Measurements from ENCODE around the gene FUT7. TPM values are rescaled to one million over a fixed set of nuclear protein-coding genes. Genes with fewer than 3 reads are reported as not detected.

The FUT7 gene
- total RNA-seq, 1 experiment from 2014 or later: not detected

DNA sequence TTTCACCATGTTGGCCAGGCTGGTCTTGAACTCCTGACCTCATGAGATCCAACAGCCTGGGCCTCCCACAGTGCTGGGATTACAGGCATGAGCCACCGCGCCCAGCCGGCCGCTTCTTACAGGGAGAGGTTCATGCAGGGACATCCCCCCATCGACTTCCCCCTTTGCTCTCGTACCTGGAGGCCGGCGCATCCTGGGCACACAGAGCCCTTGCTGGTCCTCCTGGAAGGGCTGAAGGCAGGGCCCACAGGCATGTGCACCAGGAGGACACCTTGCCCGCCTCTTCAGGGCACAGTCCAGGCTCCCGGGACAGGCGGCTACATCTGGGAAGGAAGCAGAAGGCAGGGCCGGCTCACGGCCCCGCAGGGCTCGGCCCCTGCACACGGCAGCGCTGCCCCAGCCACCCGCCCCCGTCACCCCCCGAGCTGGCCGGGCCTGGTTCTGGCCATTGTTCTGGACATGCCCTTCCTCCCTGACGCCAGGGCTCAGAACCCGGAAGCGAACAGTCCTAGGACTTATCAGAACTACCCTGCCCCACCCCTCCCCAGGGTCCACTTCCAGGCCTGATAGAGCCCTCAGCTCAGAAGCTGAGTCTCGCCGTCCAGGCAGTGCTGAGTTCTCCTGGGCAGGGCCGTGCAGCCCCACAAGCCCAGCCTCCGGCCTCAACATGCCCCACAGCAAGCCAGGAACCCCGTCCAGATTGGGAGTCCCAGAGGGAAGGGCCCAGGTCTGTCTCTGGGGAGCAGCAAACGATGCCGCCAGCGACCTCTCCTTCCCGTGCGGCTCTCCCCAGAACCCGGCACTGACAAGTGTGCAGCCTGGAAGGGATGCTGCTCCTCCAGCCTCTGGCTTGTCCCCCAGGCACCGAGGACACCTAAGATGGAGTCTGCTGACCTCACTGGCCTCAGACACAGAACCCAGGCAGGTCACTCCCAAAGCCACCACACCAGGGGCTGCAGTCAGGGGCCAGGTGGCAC lies 11.2 kb upstream of the FUT7 start:
- Histone ChIP-seq H3K27me3 (replicated peaks; ENCODE audit: insufficient read depth, low read depth, low read length, poor library complexity) (no peaks in the 10 kb centered on the region), H3K4me1 (ENCODE audit: insufficient read depth, low read length, poor library complexity, severe bottlenecking) (peaks cover 28% of the 10 kb centered on the region), H3K36me3 (ENCODE audit: insufficient read depth, low read length, poor library complexity, severe bottlenecking) (peaks cover 19% of the 10 kb centered on the region), H3K9me3 (ENCODE audit: low read depth, low read length, poor library complexity, severe bottlenecking) (no peaks in the 10 kb centered on the region), H3K4me3 (ENCODE audit: low read depth, low read length, poor library complexity, severe bottlenecking) (no peak overlapping the region), H3K27ac (ENCODE audit: low read depth, low read length, poor library complexity, severe bottlenecking) (no peak overlapping the region)
- POLR2A ChIA-PET (ENCODE audit: low non-redundant PET): no interaction called here
- intact Hi-C loops (cut with micrococcal nuclease; ENCODE audit: unreplicated experiment): no loop called here
- DNase-seq (ENCODE audit: low spot score): no peak
- CTCF ChIA-PET: interaction anchor here (0.6 kb wide), 1 partner anchor 15 kb away, joined by 5 read pairs; no protein-coding TSS in a partner anchor
- BruUV-seq (replicated peaks): no TSS peak
- TF ChIP-seq, protein P1, sequence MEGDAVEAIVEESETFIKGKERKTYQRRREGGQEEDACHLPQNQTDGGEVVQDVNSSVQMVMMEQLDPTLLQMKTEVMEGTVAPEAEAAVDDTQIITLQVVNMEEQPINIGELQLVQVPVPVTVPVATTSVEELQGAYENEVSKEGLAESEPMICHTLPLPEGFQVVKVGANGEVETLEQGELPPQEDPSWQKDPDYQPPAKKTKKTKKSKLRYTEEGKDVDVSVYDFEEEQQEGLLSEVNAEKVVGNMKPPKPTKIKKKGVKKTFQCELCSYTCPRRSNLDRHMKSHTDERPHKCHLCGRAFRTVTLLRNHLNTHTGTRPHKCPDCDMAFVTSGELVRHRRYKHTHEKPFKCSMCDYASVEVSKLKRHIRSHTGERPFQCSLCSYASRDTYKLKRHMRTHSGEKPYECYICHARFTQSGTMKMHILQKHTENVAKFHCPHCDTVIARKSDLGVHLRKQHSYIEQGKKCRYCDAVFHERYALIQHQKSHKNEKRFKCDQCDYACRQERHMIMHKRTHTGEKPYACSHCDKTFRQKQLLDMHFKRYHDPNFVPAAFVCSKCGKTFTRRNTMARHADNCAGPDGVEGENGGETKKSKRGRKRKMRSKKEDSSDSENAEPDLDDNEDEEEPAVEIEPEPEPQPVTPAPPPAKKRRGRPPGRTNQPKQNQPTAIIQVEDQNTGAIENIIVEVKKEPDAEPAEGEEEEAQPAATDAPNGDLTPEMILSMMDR (conservative IDR thresholded peaks at IDR 0.05; ENCODE audit: low read depth, low read length): no peak
- TF ChIP-seq EZH2 (IDR thresholded peaks at IDR 0.05; ENCODE audit: borderline replicate concordance, low read depth, low read length, poor library complexity, severe bottlenecking): no peak

DNA sequence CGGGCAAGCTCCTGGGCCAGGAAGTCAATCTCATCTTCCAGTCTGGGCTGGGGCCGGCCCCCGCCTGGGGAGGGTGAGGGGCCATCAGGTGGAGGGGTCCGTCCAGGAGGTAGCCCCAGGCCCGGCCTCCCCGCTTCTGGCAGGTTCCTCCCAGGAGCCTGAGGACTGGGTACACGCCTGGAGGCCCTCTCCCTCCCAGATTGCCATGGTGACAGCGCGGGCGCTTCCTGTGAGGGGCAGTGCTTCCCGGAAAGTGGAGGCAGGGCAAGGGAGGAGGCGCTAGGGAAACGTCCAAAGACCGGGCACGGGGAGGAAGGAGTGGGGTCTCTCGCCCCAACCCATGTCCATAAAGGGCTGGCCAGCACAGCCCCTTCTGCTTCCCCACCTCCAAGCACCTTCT lies 9.2 kb upstream of the FUT7 start:
- no peak for TF ChIP-seq EZH2 (IDR thresholded peaks at IDR 0.05; ENCODE audit: borderline replicate concordance, low read depth, low read length, poor library complexity, severe bottlenecking)
- TF ChIP-seq, protein P1 (conservative IDR thresholded peaks at IDR 0.05; ENCODE audit: low read depth, low read length): no peak
- intact Hi-C loops (cut with micrococcal nuclease; ENCODE audit: unreplicated experiment): no loop called here
- peak; percentile 75 for DNase-seq (ENCODE audit: low spot score)
- ChIA-PET POLR2A (ENCODE audit: low non-redundant PET) (no interaction called here), CTCF (no interaction called here)
- no peaks in the 10 kb centered on the region for H3K27me3 ChIP-seq (replicated peaks; ENCODE audit: insufficient read depth, low read depth, low read length, poor library complexity)
- peak overlapping the region; percentile 9 for H3K4me3 ChIP-seq (ENCODE audit: low read depth, low read length, poor library complexity, severe bottlenecking)
- H3K9me3 ChIP-seq (ENCODE audit: low read depth, low read length, poor library complexity, severe bottlenecking): no peaks in the 10 kb centered on the region
- H3K27ac ChIP-seq (ENCODE audit: low read depth, low read length, poor library complexity, severe bottlenecking): peak overlapping the region; percentile 64
- H3K4me1 ChIP-seq (ENCODE audit: insufficient read depth, low read length, poor library complexity, severe bottlenecking): peaks cover 28% of the 10 kb centered on the region
- H3K36me3 ChIP-seq (ENCODE audit: insufficient read depth, low read length, poor library complexity, severe bottlenecking): peaks cover 19% of the 10 kb centered on the region
- BruUV-seq (replicated peaks): no TSS peak

DNA sequence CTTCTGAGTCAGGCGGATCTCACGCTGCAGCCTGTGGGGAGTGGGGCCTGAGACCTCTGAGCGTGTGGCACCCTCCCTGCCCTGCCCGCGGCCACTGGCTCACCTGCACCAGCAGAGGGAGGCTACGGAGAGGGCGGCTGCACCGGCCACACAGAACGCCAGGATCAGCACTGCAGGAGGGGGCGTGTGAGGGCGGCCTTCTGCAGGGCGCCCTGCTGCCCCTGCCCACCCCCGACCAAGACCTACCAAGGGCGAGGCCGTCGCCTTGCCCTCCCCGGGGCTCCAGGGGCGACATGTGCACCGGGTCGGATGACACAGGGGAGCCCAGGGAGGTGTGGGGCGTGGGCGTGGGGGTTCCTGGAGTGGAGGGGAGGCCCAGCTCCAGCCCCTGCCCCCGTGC lies 8.7 kb upstream of the FUT7 start:
- no peaks in the 10 kb centered on the region for H3K9me3 ChIP-seq (ENCODE audit: low read depth, low read length, poor library complexity, severe bottlenecking)
- peaks cover 19% of the 10 kb centered on the region for H3K36me3 ChIP-seq (ENCODE audit: insufficient read depth, low read length, poor library complexity, severe bottlenecking)
- ChIA-PET POLR2A (ENCODE audit: low non-redundant PET) (no interaction called here), CTCF (no interaction called here)
- H3K27ac ChIP-seq (ENCODE audit: low read depth, low read length, poor library complexity, severe bottlenecking): peak overlapping the region; percentile 64
- peaks cover 28% of the 10 kb centered on the region for H3K4me1 ChIP-seq (ENCODE audit: insufficient read depth, low read length, poor library complexity, severe bottlenecking)
- intact Hi-C loops (cut with micrococcal nuclease; ENCODE audit: unreplicated experiment): no loop called here
- no peaks in the 10 kb centered on the region for H3K27me3 ChIP-seq (replicated peaks; ENCODE audit: insufficient read depth, low read depth, low read length, poor library complexity)
- BruUV-seq (replicated peaks): no TSS peak
- TF ChIP-seq EZH2 (IDR thresholded peaks at IDR 0.05; ENCODE audit: borderline replicate concordance, low read depth, low read length, poor library complexity, severe bottlenecking): no peak
- TF ChIP-seq, protein P1 (conservative IDR thresholded peaks at IDR 0.05; ENCODE audit: low read depth, low read length): no peak
- no peak for DNase-seq (ENCODE audit: low spot score)
- H3K4me3 ChIP-seq (ENCODE audit: low read depth, low read length, poor library complexity, severe bottlenecking): peak overlapping the region; percentile 9
